GM19397 (cell line): ENCODE results near the gene LDLRAD3.

Source experiments
- ATAC-seq: cut with Tn5 transposase; IDR thresholded peaks from one replicate; pipeline ENCODE4 v1.9.1; 2021; ENCODE audit warnings: mild to moderate bottlenecking, moderate library complexity; ENCODE audit not compliant: unreplicated experiment

Gene LDLRAD3

DNA sequence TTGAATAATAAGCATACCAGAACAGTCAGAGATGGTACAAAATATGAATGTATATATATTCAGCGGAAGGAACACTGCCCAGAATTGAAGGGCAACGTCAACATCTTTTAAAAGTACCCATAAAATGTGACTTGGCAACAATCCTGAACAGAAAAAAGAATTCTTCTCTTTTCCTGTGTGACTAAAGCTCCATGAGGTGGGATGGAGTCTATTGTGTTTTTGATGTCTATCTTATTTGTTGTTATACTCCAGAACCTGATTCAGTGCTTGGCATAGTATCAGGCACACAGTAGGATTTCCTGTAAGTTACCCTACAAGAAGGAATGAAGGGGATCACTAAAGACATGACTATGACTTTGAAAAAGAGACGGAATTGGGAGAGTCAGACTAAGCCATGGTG, 10.3 kb downstream of the LDLRAD3 start:
- ATAC-seq: no peak

DNA sequence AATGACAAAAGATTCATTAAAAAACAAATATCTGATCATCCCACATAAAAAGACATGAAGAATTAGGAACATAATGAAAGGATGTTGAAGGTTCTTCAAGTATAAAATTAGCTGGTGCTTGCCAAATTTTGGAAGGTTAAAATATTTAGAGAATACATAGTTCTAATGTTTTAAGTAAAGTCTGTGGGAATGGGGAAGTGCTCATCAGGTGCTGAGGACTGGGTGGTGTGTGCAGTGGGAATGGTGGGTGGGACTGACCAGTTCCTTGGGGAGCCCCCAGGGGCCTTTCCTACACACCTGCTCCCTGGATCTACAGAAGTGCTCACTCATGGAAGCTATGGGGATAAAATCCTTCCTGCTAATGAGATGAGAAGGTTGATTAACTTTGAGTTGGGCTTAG, 11.8 kb downstream of the LDLRAD3 start:
- ATAC-seq: no peak

DNA sequence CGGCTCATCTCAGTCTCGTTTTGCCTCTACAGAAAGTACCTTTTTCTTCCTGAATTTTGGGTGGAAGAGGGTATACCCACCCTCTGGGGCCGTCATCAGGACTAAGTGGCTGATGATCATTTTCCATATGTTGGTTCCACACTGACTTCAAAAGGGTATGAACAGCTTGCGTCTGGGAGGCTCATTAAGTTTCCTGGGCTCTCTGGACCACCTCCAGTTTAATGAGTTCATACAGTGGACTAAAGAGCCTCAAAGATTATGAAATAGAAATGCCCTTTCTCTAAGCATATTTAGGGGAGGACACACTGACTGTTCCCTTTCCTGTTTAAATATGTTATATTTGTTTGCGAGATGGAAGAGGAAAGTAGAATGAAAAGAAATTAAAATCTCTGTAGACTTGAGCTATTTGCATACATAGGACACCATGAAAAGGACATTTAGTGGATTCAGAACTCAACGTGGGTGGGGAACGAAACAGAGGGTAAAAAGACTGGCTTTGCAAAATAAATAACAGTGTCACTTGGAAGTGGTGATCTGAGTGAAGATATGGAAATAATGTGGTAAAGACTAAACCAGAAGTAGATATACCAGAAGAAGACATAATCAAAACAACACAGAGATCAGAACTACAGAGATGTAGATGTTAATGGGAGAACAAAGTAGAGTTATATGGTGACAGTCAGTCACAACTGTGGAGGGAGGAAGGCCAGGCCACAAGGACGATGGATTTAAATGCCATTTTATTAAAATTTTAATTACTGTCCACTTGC, 18.7 kb downstream of the LDLRAD3 start:
- ATAC-seq: no peak

DNA sequence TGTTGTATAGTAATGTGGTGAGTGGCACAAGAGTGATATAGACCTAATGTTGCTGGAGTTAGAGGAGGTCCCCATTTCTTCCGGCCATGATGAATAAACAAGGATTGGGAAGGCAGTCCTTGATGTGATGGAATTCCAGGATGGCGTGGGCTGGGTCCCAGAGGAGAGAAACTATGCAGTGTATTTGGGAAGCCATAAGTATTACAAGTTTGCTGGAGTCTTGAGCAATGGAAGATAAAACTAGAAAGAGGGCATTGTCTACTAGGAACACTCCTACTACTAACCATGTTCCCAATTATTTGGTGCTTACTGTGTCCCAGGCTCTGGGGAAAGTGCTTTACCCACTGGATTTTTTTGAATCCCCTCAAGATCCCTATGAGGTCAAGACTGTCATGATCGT, 20.0 kb downstream of the LDLRAD3 start:
- ATAC-seq: no peak

DNA sequence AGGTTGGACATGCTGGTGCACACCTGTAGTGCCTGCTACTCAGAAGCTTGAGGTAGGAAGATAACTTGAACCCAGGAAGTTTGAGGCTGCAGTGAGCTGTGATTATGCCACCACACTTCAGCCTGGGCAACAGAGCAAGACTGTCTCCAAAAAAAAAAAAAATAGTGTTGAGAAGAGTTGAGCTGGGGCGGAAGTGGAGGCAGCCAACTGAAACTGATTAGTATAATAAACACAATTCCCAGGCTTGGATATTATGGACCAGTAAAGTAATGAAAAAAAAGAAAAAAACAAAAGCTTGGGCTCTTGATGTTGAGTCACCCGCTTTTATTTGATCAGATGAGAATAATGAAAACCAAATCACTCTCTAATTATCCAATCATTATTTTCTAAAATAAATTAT, 21.0 kb downstream of the LDLRAD3 start:
- ATAC-seq: no peak

DNA sequence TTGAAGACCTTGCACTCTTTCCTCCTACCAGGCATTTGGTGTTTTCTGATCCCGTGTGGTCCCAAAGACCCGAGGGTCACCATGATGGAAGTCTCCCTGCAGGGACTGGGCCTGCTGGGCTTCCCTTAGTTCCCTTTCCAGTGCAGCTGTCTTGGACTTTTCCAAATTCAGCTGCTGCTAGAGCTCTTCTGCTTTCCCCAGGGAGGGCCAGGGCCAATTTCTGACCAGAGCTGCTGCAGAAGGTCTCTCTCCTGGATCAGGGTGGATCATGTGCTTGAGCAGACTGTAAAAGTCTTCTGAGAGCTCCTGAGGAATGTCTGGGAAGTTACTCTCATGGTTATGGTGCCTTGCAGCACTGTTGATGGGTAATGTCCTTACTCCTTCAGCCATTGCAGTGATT, 23.2 kb downstream of the LDLRAD3 start:
- ATAC-seq: no peak

DNA sequence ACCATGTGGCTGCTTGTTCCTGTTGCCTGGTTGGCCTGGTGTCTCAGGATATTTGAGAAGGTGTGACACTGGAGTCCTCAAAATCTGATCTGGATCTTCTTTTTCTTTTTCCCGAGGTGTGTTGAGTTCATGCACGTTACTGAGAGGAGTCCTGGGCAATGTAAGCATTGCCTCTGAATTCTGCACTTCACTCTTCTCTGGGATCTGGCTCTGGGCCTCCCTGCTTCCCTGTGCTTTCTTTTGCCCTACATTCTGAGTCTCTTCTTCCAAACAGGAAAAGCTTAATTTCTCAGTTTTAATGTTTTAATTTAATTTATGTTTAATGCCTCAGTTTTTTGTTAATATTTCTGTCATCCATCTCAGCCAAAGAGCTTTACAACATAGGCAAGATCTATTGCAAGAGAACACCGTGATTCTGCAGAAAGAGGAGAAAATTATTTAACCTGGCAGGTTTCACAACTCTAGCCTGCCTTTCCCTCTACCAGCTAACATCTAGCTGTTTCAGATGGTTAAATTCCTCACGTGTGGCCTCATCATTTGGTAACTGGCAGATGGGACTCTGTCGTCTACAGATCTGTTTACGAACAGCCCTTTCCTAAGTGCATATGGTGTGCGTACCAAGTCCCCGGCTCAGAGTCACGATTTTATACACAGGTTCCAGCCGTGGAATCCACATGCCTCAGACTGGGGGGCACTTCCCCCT, 24.7 kb downstream of the LDLRAD3 start:
- ATAC-seq: no peak

DNA sequence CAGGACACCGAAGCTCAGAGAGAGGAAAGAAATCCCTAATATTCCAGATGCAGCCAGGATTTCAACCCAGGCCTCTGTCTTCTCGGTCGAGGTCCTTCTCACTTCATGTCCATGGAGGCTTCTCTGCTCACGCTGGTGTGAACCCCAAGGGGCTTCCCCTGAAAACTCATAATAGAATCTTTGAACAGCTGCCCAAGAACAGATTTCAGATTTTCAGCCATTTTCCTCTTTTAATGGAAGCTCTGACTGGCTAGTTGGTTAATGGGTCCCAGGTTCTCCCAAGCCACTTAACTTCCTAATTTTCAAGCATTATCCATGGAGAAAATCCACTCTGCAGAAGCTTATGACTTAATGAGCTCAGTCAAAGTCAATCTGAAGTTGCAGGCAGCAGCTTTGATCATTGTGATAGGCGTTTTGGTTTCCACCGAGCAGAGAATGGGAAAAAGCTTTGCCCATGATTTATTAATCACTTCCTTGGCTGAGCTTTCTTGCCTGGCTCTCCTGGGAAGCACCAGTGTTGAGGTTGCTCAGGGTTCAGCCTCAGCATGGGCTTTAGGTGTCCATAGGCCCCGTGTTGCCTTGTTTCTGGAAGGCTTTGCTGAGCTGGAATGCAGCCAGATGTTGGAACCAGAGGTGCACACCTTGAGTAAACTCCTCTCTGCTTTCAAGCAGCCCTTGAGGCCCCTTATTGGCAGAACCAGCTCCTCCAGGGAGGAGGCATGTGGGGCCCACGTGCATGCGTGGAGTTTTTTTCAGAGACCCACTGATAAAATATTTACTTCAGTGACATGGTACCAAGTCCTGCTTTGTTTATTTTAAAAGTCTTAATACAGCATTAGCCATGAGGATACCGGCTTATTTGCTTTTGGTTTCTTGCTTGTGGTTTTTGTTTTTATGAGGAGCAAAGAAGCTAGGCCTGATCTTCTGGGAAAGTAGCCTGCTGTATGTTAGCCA, 25.5 kb downstream of the LDLRAD3 start:
- no peak for ATAC-seq

DNA sequence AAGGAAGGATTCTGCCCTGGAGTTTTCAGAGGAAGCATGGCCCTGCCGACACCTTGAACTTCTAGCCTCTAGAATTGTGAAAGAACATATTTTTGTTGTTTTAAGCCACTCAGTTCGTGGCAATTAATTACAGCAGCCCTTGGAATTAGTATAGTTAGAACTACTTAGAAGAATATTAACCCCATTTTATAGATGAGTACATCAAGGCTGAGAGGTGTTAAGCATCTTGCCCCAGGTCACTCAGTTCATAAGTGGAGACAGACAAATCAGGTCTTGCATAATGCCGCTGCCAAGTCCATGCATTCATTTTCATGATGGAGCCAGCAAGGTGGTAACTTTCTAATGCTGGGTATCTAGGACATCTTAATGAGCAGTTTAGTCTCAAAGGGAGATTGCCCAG, 26.6 kb downstream of the LDLRAD3 start:
- no peak for ATAC-seq

DNA sequence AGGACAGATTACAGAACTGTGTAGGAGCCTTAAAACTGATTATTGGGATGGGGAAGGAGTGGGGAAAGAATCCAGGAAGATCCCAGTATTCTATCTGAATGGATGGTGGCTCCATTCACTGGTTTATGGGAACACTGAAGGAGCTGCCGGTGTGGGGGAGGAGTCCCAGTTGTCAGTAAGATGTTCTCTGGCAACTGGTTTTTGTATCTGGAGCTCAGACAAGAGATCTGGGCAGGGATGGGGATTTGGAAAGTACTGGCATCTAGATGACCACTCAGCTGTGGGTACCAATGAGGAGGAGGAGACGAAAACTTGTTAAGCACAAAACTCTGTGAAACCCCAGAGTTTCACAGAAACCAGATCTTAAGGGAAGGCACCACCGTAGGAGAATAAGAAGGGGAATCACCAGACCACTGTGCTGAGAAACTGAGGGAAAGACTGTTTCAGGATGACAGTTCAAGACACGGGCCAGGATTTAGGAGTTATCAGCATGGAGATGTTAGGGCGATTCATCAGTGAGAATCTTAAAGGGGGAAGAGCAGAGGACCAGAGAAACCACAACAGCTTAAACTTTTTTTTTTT, 28.1 kb downstream of the LDLRAD3 start:
- no peak for ATAC-seq

DNA sequence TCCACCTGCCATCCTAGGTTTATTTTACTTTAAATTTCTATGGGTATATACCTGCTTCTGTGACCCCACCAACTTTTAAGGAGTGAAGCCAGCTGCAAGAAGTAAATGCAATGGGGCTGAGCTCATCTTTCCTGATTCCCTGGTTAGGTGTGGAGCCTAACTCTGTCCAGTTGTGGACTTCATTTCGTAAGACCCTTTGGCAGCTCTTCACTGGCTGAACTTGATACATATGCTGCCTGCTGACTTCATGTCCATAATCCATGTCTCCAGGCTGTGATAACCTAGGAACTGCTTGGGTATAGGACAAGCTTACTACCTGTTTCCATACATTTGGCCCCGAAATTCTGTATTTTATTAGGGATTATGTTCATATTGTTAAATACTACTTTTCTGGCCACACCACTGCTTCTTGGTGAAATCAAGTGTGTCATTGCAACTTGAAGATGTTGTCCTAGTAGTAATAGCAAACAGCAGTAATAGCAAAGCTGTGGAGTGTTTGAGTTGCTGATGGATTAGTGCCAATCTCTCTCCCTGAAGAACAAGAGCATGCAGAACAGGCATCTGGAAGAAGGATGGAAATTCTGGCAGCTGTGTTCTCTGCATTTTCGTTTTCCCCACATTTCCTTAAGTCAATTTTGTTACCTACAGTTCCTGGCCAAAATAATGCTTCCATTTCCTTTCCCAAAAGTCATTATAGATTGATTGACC, 31.2 kb downstream of the LDLRAD3 start:
- ATAC-seq: no peak

DNA sequence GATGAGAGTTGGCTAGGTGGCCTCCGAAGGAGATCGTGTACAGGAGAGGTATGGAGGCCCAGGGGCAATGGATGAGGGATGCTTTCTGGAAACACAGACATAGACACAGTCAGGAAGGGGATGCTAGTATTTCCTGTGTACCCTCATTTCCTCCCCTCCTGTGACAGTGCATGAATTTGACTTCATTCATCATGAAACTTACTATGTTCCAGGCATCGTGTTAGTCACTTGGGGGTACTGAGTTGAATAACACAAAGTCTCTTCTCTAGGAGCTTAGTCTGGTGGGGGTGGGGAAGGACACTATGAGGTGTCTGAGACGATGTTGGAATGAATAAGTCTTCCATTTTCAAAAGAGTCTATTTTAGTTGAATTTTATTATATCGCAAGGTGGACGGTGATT, 32.6 kb downstream of the LDLRAD3 start:
- ATAC-seq: no peak

DNA sequence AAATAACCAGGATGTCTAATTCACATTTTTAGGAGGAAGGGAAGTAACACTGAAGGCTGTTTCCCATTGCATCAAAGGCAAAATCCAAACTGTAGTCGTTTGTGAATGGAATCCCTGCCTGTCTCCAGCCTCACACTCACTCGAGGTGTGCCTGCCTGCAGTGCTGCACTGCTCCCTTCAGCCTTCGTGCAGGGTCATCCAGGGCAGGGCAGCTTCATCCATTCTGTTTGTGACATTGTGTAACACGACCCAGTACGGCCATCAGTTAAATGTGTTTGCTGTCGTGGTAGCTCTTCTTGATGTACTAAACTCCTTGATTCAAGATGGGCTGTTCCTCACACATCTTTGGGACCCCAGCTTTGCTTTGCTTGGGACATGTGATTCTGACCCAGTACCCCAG, 34.3 kb downstream of the LDLRAD3 start:
- no peak for ATAC-seq

DNA sequence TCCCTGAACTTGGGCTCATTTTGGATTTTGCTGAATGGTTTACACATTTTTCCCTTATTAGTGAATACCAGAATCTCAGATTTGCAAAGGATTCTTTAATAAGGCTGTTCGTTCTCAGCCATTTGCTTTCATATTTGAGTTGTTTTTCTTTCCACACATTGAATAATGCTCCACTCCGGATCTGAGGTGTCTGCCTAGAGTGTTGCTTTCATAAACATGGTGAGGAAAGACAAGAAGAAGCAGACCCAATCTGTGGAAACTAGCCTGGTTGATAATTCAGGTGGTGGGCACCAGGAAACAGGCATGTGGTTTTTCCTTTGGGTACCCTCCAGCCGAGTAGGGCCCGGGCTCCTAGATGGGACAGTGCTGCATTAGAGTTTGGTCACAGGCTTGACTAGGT, 35.0 kb downstream of the LDLRAD3 start:
- ATAC-seq: no peak

DNA sequence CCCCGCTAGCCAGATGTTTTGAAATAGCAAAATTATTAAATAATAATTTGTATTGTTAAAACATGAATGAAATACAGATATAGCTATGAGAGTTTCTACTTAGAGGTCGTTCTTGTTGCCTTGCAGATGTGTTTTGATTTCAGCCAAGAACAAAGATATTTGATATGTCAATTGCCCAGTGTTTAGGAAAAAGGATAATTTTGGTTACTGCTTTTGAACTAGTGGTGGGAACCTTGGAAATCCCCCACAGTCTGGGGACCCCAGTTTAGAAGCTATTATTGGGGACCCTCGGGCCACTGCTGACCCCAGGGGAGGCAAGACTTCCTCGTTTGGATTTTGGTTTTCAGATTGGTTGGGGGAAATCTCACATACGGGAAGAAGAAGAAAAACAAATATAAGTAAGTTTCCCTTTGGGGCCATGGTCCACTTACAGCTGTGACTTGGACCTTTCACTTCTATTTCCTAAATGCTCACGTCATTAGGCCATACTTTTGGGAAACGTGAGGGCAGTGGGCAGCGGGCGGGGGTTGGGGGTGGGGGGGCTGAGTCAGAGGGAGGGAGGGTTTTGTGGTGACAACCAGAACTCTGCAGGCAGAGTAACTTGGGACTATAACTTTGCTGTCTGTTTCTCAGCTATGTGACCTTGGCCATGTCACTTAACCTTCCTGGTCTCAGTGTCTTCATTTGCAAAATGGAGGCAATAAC, 37.0 kb downstream of the LDLRAD3 start:
- no peak for ATAC-seq

DNA sequence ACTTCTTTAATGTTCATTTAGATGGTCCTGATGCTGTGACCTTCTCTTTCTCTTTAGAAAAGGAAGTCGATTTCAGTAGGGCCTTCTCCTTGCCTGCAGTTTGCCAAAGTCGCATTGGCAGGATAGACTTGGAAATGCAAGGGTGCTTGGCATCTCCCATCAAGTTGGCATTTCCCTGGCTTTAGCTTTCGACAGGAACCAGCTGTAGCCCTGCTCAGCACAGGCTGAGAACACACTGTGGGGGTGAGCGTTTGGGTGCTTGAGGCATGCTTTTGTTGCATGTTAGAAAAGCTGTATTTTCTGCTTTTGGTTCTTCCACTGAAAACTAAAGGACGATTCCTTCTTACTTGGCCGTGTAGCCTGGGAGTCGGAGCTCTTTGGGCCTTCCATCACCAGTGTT, 37.7 kb downstream of the LDLRAD3 start:
- ATAC-seq: no peak

DNA sequence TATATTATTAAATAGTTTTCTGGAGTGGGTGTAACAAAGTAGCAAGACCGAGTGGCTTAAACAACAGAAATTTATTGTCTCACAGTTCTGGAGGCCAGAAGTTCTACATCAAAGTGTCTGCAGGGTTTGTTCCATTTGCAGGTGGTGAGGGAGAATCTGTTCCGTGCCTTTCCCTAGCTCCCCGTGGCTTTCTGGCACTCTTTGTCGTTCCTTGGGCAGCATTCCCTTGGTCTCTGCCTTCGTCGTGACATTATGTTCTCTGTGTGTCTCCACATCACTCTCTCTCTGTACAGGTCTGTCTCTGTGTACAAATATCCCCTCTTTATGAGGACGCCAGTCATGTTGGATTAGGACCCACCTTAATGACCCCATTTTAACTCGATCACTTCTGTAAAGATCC, 38.2 kb downstream of the LDLRAD3 start:
- ATAC-seq: no peak

DNA sequence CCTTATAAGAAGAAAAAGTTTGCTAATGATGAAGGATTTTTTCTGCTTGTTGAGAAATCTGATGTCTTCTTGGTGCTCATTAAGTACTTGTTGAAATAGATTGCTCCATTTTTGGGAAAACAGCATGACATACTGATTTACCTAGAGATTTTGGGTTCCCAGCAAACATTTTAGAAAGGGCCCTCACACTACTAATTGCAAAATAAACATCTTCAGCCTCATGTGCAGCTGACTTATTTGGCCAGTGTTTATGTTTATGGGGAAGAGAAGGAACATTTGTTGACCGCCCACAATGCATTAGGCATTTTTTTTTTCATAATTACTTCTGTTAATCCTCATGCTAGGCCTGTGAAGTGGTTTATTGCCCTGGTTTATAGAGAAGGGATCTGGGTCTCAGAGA, 40.1 kb downstream of the LDLRAD3 start:
- ATAC-seq: no peak

DNA sequence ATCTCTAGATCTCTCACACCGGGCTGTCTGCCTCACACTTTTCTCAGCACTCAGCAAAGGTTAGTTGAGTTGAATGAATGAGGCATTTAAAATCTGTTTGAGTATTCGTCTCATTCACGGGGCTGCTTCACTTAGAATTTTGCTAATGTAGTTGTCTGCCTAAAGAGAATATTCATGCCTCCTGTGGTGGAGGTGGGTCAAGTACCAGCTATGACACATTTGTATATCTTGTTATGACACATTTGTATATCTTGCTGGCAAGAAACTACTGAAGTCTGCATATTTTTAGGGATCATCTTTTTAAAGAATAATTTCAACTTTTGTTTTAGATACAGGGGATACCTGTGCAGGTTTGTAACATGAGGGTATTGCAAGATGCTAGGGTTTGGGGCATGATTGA, 43.1 kb downstream of the LDLRAD3 start:
- no peak for ATAC-seq

DNA sequence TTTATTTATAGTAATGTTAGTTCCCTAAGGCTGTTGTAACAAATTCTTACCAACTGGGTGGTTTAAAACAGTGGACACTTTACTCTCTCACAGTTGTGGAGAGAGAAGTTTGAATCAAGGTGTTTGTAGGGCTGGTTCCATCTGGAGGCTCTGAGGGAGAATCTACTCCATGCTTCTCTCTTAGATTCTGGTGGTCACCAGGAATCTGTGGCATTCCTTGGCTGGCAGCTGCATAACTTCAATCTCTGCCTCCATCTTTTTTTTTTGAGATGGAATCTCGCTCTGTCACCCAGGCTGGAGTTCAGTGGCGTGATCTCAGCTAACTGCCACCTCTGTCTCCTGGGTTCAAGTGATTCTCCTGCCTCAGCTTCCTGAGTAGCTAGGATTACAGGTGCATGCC, 46.3 kb downstream of the LDLRAD3 start:
- no peak for ATAC-seq
